GM21737 (cell line): ENCODE results near the gene CCNDBP1.
"Not testable (repeated sequence)": the region's sequence is repeated elsewhere in the genome, so short reads cannot be mapped to it uniquely, and the experiment has no call there.

Experiments
- ATAC-seq: cut with Tn5 transposase; IDR thresholded peaks from one replicate; pipeline ENCODE4 v1.9.1; 2021; ENCODE audit warnings: mild to moderate bottlenecking, moderate library complexity; ENCODE audit not compliant: unreplicated experiment

CCNDBP1 gene

GRCh38 chr15:43185157-43186002, at the start of gene CCNDBP1:
TSS of gene CCNDBP1 (plus strand) at chr15:43185403. CDS start at chr15:43185499, 96 bp downstream.
- ATAC-seq: peak; percentile 90

- ATAC-seq: no peak
These were observed 41.8 kb upstream of the CCNDBP1 start for GRCh38 chr15:43143203-43143941.

- no peak for ATAC-seq
These were observed 40.7 kb upstream of the CCNDBP1 start for GRCh38 chr15:43144512-43144911.

- ATAC-seq: no peak
These were observed 39.0 kb upstream of the CCNDBP1 start for GRCh38 chr15:43146184-43146583.

- ATAC-seq: no peak
These were observed 34.8 kb upstream of the CCNDBP1 start for GRCh38 chr15:43150191-43150929.

GRCh38 chr15:43151688-43152087, 33.5 kb upstream of the CCNDBP1 start:
- ATAC-seq: no peak

GRCh38 chr15:43153269-43153668, 31.9 kb upstream of the CCNDBP1 start:
- ATAC-seq: no peak

GRCh38 chr15:43165801-43166325, 19.3 kb upstream of the CCNDBP1 start:
- ATAC-seq: no peak

GRCh38 chr15:43167261-43167660, 17.9 kb upstream of the CCNDBP1 start:
- ATAC-seq: not testable (repeated sequence)

GRCh38 chr15:43168192-43169107, 16.8 kb upstream of the CCNDBP1 start:
- no peak for ATAC-seq

- ATAC-seq: no peak
These were observed 15.3 kb upstream of the CCNDBP1 start for GRCh38 chr15:43169888-43170287.

GRCh38 chr15:43175656-43176309, 9.4 kb upstream of the CCNDBP1 start:
- ATAC-seq: not testable (repeated sequence)

- not testable (repeated sequence) for ATAC-seq
These were observed 8.1 kb upstream of the CCNDBP1 start for GRCh38 chr15:43177147-43177546.

GRCh38 chr15:43183270-43183669, 1.9 kb upstream of the CCNDBP1 start:
- no peak for ATAC-seq

GRCh38 chr15:43184407-43185124, 637 bp upstream of the CCNDBP1 start:
- ATAC-seq: no peak

- ATAC-seq: no peak
These were observed 775 bp downstream of the CCNDBP1 start for GRCh38 chr15:43186003-43186353.

- no peak for ATAC-seq
These were observed 2.4 kb downstream of the CCNDBP1 start for GRCh38 chr15:43187544-43188155.

- no peak for ATAC-seq
These were observed 4.1 kb downstream of the CCNDBP1 start for GRCh38 chr15:43189296-43189695.

- no peak for ATAC-seq
These were observed 5.0 kb downstream of the CCNDBP1 start for GRCh38 chr15:43190178-43190577.
